B cell (primary cell): Measurements from ENCODE around the gene TMEM255B.

ENCODE experiments used
- EZH2 ChIP-seq: IDR thresholded peaks from 2 replicates; pipeline ENCODE4 v1.6.1; 2012; ENCODE audit warnings: borderline replicate concordance, low read depth, mild to moderate bottlenecking, moderate library complexity, low read length; ENCODE audit not compliant: insufficient read depth, poor library complexity, severe bottlenecking
- TF ChIP-seq, protein P1 (sequence below): fragments of 200-600 bp; IDR thresholded peaks from one replicate; pipeline ENCODE4 v1.8.0; 2022; ENCODE audit warnings: antibody characterized with exemption, mild to moderate bottlenecking

GRCh38 chr13:113735750-113736149, 23.3 kb upstream of the TMEM255B start:
- TF ChIP-seq, protein P1, sequence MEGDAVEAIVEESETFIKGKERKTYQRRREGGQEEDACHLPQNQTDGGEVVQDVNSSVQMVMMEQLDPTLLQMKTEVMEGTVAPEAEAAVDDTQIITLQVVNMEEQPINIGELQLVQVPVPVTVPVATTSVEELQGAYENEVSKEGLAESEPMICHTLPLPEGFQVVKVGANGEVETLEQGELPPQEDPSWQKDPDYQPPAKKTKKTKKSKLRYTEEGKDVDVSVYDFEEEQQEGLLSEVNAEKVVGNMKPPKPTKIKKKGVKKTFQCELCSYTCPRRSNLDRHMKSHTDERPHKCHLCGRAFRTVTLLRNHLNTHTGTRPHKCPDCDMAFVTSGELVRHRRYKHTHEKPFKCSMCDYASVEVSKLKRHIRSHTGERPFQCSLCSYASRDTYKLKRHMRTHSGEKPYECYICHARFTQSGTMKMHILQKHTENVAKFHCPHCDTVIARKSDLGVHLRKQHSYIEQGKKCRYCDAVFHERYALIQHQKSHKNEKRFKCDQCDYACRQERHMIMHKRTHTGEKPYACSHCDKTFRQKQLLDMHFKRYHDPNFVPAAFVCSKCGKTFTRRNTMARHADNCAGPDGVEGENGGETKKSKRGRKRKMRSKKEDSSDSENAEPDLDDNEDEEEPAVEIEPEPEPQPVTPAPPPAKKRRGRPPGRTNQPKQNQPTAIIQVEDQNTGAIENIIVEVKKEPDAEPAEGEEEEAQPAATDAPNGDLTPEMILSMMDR, result no peak
- no peak for TF ChIP-seq EZH2
